GM21423 (cell line): ENCODE measurements around the gene NPAS2.

ENCODE experiments used
- ATAC-seq: cut with Tn5 transposase; IDR thresholded peaks from one replicate; pipeline ENCODE4 v1.9.1; 2021; ENCODE audit warnings: mild to moderate bottlenecking, moderate library complexity; ENCODE audit not compliant: unreplicated experiment

The NPAS2 gene

DNA sequence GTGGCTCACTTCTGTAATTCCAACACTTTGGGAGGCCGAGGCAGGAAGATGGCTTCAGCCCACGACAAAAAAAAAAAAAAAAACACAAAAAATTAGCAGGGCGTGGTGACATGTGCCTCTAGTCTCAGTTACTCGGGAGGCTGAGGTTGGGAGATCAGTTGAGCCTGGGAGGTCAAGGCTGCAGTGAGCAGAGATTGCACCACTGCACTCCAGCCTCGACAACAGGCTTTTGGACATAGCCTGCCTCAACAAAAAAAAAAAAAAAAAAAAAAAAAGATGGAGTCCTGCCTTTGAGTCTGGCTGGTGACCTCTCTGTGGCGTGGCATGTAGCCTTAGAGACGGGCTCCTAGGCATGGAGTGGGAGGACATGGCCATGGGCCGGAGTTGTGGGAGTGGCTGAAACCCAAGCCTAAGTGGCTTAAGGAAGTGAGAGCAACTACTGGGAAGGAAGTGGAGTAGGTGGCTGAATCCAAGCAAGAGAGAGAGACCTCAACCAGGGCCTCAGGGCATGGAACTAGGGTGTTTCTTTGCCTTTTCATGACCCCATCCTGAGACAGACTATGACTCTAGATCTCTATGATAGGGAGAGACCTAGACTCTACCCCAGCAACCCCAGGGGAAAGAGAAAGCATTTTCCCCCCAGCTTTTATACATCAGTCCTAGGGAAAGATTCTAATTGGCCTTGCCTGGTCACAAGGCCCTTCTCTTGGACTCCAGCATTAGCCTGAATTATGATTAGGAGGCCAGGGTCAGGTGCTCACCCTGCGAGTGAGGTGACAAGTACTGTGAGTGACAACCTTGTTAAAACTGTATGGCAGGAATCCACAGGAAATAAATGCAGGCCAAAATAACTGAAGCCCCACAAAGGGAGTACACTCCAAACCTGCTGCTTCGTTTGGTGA lies 34.2 kb downstream of the NPAS2 start:
- no peak for ATAC-seq

- no peak for ATAC-seq
Measured at GRCh38 chr2:100855084-100855483, 35.1 kb downstream of the NPAS2 start.

DNA sequence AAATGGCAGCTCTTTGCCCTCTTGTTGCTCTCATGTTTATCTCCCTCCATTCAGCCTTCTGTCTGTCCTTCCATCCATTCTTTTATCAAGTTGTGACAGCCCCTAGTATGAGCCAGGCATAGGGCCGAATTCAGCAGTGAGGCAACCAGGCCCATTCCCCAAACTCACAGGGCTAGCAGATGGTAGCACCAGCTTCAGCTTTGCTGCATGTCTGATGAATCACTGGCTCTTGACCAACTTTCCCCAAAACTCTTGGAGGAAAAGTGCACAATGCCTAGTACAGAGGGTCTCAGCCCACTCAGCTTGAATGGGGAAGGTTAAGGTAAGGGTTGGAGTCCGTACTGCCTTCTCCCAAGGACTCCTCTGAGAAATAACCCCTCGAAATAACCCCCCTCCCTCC lies 35.7 kb downstream of the NPAS2 start:
- ATAC-seq = no peak

- no peak for ATAC-seq
Measured at GRCh38 chr2:100856732-100857131, 36.8 kb downstream of the NPAS2 start.

- no peak for ATAC-seq
Measured at GRCh38 chr2:100857341-100857740, 37.4 kb downstream of the NPAS2 start.

DNA sequence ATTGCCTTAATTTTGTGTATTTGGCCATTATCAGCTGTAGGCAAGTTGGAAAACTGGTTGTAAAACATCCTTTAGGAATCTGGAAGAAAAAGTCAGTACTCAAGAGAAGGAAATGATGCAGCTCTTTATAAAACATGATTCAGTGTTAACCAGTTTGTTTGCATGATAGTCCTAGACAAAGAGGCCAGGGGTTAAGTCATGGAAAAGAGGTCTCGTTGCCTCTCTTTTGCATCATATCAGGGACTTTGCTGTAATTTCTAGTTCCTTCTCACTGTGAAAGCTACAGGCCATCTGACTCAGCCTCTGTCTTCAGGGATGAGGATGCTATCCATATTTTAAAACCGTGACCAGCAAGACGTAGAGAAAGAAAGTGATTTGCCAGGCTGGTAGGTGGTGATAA lies 38.0 kb downstream of the NPAS2 start:
- ATAC-seq = no peak

- no peak for ATAC-seq
Measured at GRCh38 chr2:100859902-100860301, 40.0 kb downstream of the NPAS2 start.

DNA sequence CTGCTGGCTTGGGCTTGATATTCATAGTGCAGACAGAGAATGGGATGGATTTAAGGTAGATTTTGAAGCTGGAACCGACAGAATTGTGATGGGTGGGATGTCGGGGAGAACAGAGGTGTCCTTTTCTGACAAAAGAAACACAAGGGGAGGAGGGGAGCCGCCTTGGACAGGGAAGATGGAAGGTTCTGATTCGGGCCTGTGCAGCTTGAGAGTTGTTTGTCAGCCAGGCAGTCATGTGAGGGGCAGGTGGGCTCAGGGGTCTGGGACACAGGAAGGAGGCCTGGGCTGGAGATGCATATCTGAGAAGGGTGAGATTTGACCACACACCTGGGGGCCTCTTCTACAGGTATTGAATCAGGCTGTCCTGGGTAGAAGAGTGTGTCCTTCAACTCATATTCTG lies 41.4 kb downstream of the NPAS2 start:
- ATAC-seq = no peak

GRCh38 chr2:100862081-100862480 lies 42.1 kb downstream of the NPAS2 start:
- no peak for ATAC-seq

GRCh38 chr2:100865816-100866460 lies 46.0 kb downstream of the NPAS2 start:
- ATAC-seq = no peak

DNA sequence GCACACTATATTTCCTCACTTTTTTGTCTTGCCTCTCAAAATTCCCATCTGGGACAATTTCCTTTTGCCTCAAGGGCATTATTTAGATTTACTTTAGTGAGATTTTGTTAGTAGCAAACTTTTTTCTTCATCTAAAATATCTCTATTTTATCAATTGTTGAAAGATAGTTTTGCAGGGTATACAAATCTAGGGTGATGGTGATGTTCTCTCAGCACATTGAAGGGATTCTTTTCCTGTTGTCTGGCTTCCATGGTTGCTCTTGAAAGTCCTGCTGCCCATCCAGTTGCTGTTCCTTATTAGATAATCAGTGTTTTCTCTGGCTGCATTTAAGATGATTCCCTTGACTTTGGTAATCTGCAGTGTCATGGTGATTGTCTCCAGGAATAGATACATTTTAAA lies 48.1 kb downstream of the NPAS2 start:
- no peak for ATAC-seq

DNA sequence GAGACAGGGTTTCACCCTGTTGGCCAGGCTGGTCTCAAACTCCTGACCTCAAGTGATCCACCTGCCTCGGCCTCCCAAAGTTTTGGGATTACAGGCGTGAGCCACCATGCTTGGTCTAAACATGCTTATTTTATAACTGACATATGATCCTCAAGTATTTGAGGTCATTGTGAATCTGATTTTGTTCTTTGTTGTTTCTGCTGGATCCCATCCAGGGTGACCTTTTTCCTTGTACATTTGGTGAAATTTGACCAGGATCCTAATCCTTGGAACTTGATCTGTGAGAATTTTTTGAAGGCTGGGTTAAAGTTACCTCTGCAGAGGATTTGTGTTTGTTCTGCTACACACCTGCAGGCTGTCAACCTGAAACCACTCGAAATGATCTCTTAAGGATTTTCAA lies 49.2 kb downstream of the NPAS2 start:
- no peak for ATAC-seq

DNA sequence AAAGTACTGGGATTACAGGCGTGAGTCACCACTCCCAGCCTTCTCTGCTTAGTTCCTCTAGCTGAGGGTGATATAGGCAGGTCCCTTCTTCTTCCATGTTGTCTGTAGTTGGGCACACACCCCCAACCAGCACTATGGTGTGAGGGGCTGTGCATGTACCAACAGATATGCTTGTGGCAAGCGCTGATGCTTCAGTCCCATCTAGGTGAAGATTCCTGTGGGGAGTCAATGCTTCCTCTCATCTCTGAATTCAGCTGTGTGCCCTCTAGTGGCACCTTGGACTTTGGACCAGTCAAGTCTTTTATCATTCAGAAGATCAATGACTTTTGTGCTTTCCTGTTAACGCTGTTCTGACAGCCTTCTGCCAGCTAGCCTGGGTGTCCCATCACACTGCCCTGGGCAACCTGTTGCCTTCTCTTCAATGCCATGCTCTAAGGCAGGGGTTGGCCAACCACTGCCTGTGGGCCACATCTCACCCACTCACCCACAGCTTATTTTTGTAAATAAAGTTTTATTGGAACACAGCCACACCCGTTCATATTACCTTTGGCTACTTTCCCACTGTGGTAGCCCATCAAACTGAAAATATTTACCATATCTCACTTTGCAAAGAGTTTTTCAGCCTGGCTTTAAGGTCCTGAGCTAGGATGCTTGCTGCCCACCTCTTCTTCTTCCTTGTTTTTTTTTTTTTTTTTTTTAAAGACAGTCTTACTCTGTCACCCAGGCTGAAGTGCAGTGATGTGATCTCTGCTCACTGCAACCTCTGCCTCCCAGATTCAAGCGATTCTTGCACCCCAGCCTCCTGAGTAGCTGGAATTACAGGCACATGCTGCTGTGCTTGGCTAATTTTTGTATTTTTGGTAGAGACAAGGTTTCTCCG lies 51.0 kb downstream of the NPAS2 start:
- ATAC-seq = no peak

DNA sequence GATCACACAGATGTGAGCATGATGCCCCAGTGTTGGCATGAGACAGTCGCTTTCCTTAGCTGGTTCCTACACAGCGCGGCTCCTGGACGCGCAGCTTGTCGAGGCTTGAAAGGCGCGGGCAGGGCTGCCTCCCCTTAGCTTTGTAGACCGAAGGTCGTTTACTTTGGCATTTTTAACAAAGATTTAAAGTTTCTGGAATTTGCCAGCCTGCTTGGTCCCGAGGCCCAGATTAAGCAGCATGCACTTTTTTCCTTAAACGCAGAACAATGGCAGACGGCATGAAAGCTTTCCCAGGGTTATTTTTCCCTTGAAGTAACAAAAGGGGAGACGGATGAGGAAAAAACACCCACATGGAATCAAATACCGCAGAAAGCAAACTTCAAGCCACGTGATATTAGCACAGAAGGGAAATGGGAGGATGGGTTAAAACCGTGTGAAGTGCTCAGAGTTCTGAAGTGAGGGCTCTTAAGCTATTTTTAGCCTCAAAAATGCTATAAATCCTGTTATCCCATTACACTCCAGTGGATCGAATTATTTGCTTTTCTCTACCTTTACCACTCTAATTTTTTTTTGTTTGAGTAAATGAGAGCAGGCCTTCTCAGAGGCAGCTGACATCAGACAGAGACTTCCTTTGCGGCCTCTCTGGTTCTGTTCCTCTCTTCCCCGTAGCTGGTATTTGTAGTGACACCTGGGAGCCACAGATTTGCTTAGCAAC lies 55.7 kb downstream of the NPAS2 start:
- ATAC-seq = no peak

GRCh38 chr2:100876231-100876860 lies 56.4 kb downstream of the NPAS2 start:
- no peak for ATAC-seq

GRCh38 chr2:100877555-100877954 lies 57.6 kb downstream of the NPAS2 start:
- ATAC-seq = no peak

DNA sequence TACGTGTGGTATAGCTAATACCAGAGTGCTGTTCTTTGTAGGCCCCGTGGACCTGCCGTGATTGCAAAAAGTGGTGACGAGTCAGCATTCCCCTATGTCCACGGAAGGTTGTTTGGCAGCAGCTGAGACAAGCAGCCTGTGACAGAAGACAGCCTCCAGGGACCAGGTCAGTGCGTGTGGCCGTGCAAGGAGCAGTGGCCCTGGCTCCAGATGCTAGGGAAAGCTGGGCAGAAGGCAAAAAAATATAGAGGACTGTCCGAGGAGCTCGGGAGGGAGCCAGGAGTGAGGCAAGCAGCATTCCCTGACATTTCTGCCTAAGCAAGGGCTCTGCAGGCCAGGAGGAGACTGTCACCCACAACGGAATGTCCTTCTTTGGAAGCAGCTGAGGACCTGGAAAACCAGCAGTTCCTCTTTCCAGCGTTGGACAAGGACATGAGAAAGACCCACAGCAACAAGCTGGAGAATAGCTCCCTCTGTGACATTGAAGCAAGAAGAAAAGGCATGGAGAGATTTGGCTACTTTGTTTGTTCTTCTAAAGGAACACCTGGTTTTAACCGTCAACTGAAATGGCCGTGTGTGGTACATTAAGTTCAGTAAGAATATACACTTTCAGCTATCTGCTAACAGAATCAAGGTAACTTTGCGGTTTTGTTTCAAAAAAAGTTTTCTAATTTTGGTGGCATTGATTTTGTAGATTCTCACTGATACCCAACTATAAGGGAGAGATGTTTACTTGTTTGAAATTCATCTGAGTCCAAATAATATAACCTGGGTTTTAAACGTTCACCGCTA lies 58.3 kb downstream of the NPAS2 start:
- ATAC-seq = no peak

DNA sequence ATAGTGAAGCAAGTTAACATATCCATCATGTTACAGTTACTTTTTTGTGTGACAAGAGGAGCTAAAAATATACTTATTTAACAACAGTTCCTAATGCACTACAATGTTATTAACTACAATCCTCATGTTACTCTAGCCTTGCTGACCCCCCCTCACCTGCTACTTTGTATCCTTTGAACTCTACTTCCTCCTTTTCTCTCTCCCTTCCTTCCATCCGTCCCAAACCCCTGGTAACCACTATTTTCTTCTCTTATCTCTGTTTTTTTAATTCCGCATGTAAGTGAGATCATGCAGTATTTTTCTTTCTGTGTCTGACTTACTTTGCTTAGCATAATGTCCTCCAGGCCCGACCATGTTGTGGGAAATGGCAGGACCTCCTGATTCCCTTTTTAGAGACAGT lies 59.4 kb downstream of the NPAS2 start:
- ATAC-seq = no peak

GRCh38 chr2:100880036-100880435 lies 60.1 kb downstream of the NPAS2 start:
- ATAC-seq = no peak

DNA sequence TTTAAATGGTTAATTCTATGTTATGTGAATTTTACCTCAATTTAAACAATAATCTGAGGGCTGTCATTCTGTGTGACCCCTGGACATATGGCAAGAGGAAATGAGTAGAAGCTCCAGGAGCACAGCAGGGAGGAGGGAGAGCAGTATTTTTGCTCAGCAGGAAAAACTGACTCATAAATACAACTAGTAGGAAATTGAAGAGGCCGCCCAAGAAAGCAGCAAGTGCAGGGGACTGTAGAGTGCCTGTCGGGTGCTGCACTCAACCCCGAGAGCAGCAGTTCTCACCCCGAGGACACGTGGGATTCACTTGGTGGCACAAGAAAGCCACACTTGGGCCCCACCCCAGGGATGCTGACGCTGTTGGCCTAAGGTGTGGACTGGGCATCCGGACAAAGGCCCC lies 60.8 kb downstream of the NPAS2 start:
- no peak for ATAC-seq
